Activated CD4-positive, alpha-beta T cell treated with anti-CD3 and anti-CD28 coated beads for 36 hours (primary cell): ENCODE measurements around the gene ILK. TPM values are rescaled to one million over a fixed set of nuclear protein-coding genes. Genes with fewer than 3 reads are reported as not detected.

ENCODE experiments used
- ATAC-seq: fragments of 200-7000 bp; cut with Tn5 transposase; one replicate; pipeline ENCODE4 v1.10.0; 2021; ENCODE audit warnings: mild to moderate bottlenecking, moderate library complexity
- CTCF ChIA-PET: fragments of 350-600 bp; sonication (Branson Sonifier 250); formaldehyde crosslinking; loops from one replicate; lab custom pipeline; 2021; ENCODE audit warnings: antibody characterized with exemption; lab: Charles Lee
- POLR2A ChIA-PET: fragments of 350-600 bp; sonication (Branson Sonifier 250); formaldehyde crosslinking; loops from one replicate; lab custom pipeline; 2021; ENCODE audit warnings: antibody characterized with exemption, inconsistent platforms; lab: Charles Lee
- DNase-seq: peaks from one replicate; pipeline ENCODE4 v3.0.0-alpha.2; 2020
- H3K27ac Mint-ChIP-seq: one replicate; pipeline ENCODE4 v1.8.0; 2021; ENCODE audit warnings: mixed read lengths
- H3K27me3 Mint-ChIP-seq: one replicate; pipeline ENCODE4 v1.8.0; 2021; ENCODE audit warnings: mixed read lengths
- H3K36me3 Mint-ChIP-seq: one replicate; pipeline ENCODE4 v1.8.0; 2021; ENCODE audit warnings: low read depth, mixed read lengths
- H3K4me1 Mint-ChIP-seq: one replicate; pipeline ENCODE4 v1.8.0; 2021; ENCODE audit warnings: mixed read lengths
- H3K4me3 Mint-ChIP-seq: one replicate; pipeline ENCODE4 v1.8.0; 2021; ENCODE audit warnings: mild to moderate bottlenecking, moderate library complexity, mixed read lengths
- H3K9me3 Mint-ChIP-seq: one replicate; pipeline ENCODE4 v1.8.0; 2021; ENCODE audit warnings: low read depth, mixed read lengths
- intact Hi-C, 2 experiments: fragments of 100-400 bp; cut with DNase I in 1 of 2; cut with micrococcal nuclease in 1 of 2; formaldehyde crosslinking; loops; one replicate each; pipeline versions ENCODE4 v1.14.2 to v1.15.1; 2022 to 2024; cut with DNase I, micrococcal nuclease
- total RNA-seq, 2 experiments: library from RNA; stranded (reverse); gene quantifications; one replicate each; pipeline ENCODE4 v1.2.3, GENCODE V29; 2021

Gene ILK
- total RNA-seq, 2 experiments from 2014 or later: 85.6 to 89.0 TPM

DNA sequence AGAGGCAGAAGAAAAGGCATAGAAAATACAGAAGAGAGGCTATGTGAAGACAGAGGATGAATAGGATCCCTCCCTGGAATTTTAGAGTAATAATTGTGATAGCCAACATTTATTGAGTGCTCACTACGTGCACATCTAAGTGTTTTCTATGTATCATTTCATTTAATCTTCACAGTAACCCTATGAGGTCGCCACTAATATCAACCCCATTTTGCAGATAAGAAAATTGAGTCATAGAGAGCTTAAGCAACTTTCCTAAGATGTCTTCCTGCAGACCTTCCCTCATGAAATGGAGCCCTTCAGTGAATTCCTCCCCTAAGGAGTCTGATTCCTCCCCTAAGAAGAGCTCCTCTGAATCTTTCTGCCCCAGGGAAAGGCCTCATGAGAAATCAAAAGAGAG lies 38.2 kb upstream of the ILK start:
- ATAC-seq: no peak
- no peak overlapping the region for H3K4me3 Mint-ChIP-seq
- H3K4me1 Mint-ChIP-seq: no peaks in the 10 kb centered on the region
- H3K36me3 Mint-ChIP-seq: peaks cover 11% of the 10 kb centered on the region
- H3K27me3 Mint-ChIP-seq: no peaks in the 10 kb centered on the region
- no peak overlapping the region for H3K27ac Mint-ChIP-seq
- H3K9me3 Mint-ChIP-seq: no peaks in the 10 kb centered on the region
- DNase-seq: no peak
- POLR2A ChIA-PET: no interaction called here
- intact Hi-C loops: no loop called here
- CTCF ChIA-PET: interaction anchor here (0.7 kb wide), 1 partner anchor 187 kb away, joined by 3 read pairs; no protein-coding TSS in a partner anchor

DNA sequence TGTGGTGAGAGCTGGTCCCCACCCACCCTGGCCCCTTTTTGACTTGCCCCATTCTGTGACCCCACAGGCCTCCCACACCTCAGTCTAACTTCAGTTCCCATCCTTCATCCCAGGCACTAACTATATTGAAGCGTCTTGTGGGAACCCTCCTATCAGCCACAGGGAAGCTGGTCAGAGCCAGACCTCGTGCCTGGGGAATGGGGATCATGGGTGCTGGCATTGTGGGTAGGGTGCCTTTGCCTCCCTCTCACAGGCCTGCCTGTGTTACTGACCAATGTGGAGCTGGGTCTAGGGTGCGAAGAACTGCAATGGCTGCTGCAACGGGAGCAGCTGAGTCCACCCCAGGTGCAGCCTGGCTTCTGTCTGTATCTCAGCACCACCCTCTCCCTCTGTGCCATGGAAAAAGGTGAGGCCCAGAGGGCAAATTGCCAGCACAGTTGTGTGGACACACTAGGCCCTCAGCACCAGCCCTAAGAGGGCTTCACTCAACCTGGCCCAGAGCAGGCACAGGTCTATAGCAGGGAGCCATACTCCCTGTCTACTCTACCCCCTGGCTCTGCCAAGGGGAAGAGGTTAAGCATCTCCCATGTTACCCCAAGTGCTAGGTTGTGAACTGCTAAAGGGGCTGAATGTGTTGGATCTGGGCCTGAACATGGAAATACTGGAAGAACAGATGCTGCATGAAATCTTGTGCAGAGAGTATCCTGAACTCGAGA lies 37.4 kb upstream of the ILK start:
- ChIA-PET CTCF (interaction anchor here (0.7 kb wide), 1 partner anchor 187 kb away, joined by 3 read pairs; no protein-coding TSS in a partner anchor), POLR2A (no interaction called here)
- no peak overlapping the region for H3K27ac Mint-ChIP-seq
- H3K27me3 Mint-ChIP-seq: no peaks in the 10 kb centered on the region
- H3K4me1 Mint-ChIP-seq: no peaks in the 10 kb centered on the region
- H3K4me3 Mint-ChIP-seq: no peak overlapping the region
- no peaks in the 10 kb centered on the region for H3K9me3 Mint-ChIP-seq
- peaks cover 11% of the 10 kb centered on the region for H3K36me3 Mint-ChIP-seq
- ATAC-seq (no peak), DNase-seq (no peak)
- intact Hi-C loops: no loop called here

DNA sequence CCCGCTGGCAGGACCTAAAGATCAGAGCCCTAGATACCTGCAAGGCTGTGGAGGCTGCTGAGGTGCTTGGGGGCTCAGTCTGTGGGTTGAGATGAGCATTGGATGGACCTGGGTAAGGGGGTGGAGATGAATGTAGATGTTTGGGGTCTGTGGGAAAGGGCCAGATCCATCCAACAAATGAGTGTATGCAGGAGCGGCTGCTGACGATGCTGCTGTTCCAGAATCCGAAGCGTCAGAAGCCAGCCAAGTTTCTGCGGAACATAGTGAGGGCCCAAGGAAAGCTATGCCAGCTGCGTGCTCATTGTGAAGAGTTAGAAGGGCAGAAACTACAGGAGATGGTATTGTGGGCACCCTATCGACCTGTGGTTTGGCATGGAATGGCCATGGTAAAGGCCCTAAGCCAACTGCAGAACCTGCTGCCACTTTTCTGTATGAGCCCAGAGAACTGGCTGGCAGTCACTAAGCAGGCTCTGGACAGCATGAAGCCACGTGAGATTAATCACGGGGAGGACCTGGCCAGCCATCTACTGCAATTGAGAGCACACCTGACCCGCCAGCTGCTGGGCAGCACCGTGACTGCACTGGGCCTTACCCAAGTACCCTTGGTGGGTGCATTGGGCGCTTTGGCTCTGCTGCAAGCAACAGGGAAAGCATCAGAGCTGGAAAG lies 36.7 kb upstream of the ILK start:
- Mint-ChIP-seq H3K27me3 (no peaks in the 10 kb centered on the region), H3K4me1 (peaks cover under 1% of the 10 kb centered on the region), H3K27ac (no peak overlapping the region), H3K9me3 (no peaks in the 10 kb centered on the region), H3K36me3 (peaks cover 13% of the 10 kb centered on the region), H3K4me3 (no peak overlapping the region)
- ChIA-PET CTCF (no interaction called here), POLR2A (no interaction called here)
- intact Hi-C loops: no loop called here
- ATAC-seq (no peak), DNase-seq (no peak)

DNA sequence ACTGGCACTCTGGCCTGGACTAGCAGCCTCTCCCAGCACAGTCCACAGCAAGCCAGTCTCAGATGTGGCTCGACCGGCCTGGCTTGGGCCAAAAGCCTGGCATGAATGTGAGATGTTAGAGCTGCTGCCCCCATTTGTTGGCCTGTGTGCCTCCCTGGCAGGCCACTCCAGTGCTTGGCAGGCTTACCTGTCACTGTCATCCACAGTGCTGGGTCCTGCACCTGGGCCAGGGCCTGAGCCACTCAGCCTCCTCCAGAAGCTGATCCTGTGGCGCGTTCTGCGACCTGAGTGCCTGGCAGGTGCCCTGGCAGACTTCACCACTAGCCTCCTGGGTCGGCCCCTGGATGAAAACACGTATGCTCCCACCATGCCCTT lies 36.2 kb upstream of the ILK start:
- CTCF ChIA-PET: interaction anchor here (0.9 to 1.0 kb wide), 2 partner anchors 188 to 213 kb away, joined by 3 read pairs; no protein-coding TSS in a partner anchor

DNA sequence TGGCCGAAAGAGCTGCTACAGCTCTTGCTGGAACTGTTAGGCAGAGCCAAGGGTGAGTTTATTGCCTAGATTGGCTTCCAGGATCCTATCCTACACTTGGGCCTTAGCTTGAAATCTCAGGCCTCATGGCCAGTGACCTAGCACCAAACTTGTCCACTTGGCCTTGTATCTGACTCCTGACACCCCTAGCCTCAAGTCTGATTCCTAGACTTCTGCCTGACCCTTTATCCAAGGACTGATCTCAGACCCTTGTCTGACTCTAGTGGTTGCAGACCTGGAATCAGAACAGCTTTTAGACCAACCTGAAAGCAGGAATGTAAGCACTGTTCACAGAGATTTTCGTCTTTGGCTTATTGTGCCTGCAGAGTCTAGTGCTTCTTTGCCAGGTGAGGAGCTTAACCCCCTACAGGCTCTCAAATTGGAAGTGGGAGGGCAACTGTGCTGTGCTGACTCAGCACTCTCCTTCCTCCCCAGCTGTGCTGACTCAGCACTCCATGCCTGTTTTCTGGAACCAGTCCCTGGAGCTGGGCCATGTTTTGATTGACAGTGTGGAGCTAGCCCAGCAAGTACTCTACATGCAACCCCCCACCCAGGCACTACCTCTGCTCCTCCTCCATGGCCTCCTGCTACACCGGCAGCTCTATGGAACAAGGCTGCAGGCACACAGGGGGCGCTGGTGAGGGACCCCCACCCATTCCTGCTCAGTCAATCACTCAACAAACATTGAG lies 35.2 kb upstream of the ILK start:
- Mint-ChIP-seq H3K4me3 (no peak overlapping the region), H3K27ac (no peak overlapping the region), H3K4me1 (peaks cover 2% of the 10 kb centered on the region), H3K9me3 (no peaks in the 10 kb centered on the region), H3K36me3 (peaks cover 14% of the 10 kb centered on the region), H3K27me3 (no peaks in the 10 kb centered on the region)
- POLR2A ChIA-PET: no interaction called here
- intact Hi-C loops: no loop called here
- ATAC-seq (no peak), DNase-seq (no peak)
- CTCF ChIA-PET: interaction anchor here (0.6 to 1.0 kb wide), 3 partner anchors 189 to 454 kb away, joined by 3 read pairs; no protein-coding TSS in a partner anchor

More for the DNA sequence above, 36.2 kb upstream of the ILK start:
- Mint-ChIP-seq H3K9me3 (no peaks in the 10 kb centered on the region), H3K27ac (no peak overlapping the region), H3K36me3 (peaks cover 15% of the 10 kb centered on the region), H3K4me3 (no peak overlapping the region), H3K4me1 (peaks cover 2% of the 10 kb centered on the region), H3K27me3 (no peaks in the 10 kb centered on the region)
- DNase-seq (no peak), ATAC-seq (no peak)
- POLR2A ChIA-PET: no interaction called here
- intact Hi-C loops: no loop called here

DNA sequence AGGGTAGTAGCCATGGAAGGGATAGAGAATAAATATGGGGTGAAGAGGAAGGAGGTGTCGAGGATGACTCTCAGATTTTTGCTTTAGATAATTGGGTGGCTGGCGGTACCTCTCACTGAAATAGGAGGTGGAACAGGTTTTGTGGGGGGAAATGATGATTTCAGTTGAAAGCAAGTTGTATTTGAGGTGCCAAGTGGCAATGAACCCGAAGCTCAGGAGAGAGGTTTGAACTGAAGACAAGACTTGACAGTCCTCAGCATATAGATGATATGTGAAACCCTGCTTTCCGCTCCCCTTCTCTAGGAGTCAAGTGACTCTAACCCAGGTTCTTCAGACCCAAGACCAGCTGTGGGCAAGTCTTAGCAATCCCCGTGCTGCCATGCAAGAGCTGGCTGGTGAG lies 33.9 kb upstream of the ILK start:
- ChIA-PET CTCF (interaction anchor here (1.1 to 1.4 kb wide), 2 partner anchors 126 to 137 kb away, joined by 3 to 4 read pairs; no protein-coding TSS in a partner anchor), POLR2A (no interaction called here)
- no peak overlapping the region for H3K4me3 Mint-ChIP-seq
- no peak overlapping the region for H3K27ac Mint-ChIP-seq
- DNase-seq (no peak), ATAC-seq (no peak)
- no peaks in the 10 kb centered on the region for H3K27me3 Mint-ChIP-seq
- intact Hi-C loops: no loop called here
- H3K36me3 Mint-ChIP-seq: peaks cover 17% of the 10 kb centered on the region
- H3K4me1 Mint-ChIP-seq: peaks cover 2% of the 10 kb centered on the region
- H3K9me3 Mint-ChIP-seq: no peaks in the 10 kb centered on the region

DNA sequence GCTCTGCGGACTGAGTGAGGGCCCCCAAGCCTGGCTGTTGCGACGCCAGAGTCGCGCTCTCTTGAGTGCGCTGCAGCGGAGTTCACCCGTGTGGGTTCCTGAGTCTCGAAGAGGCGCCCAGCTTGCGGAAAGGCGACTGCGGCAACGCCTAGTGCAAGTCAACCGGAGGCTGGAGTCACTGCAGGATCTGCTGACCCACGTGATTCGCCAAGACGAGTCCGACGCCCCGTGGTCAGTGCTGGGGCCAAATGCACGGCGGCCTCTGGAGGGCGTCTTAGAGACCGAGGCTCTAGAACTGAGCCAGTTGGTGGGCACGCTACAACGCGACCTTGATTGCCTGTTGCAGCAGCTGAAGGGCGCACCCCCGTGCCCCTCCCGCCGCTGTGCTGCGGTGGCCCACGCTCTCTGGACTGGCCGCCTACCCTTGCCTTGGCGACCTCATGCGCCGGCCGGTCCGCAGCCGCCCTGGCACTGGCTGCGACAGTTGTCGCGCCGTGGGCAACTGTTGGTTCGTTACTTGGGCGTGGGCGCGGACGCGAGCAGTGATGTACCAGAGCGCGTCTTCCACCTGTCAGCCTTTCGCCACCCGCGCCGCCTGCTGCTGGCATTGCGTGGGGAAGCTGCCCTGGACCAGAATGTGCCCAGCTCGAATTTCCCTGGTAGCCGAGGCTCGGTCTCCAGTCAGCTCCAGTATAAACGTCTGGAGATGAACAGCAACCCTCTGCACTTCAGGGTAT lies 32.7 kb upstream of the ILK start:
- H3K4me1 Mint-ChIP-seq: peaks cover 7% of the 10 kb centered on the region
- ChIA-PET CTCF (interaction anchor here (0.6 to 1.4 kb wide), 3 partner anchors 135 to 208 kb away, joined by 3 read pairs; no protein-coding TSS in a partner anchor), POLR2A (no interaction called here)
- no peak for DNase-seq
- no peaks in the 10 kb centered on the region for H3K9me3 Mint-ChIP-seq
- no peaks in the 10 kb centered on the region for H3K27me3 Mint-ChIP-seq
- H3K4me3 Mint-ChIP-seq: no peak overlapping the region
- no peak overlapping the region for H3K27ac Mint-ChIP-seq
- H3K36me3 Mint-ChIP-seq: peaks cover 16% of the 10 kb centered on the region
- intact Hi-C loops: no loop called here
- ATAC-seq: no peak

DNA sequence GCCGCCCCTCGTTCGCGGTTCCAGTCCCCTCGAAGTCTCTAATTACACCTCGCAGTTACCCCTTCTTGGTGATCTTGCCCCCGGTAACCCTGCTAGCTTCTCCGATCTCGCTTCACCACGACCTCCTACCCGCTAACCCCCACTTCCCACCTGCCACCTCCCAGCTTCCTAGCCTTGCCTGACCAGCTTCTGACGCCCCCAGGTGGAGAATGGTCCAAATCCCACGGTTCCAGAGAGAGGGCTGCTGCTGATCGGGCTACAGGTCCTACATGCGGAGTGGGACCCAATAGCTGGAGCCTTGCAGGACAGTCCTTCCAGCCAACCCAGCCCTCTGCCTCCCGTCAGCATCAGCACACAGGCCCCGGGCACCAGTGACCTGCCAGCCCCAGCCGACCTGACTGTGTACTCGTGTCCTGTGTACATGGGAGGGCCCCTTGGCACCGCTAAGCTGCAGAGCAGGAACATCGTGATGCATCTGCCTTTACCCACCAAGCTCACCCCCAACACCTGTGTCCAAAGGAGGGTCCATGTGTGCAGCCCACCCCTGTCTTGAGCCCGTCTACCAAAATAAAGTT lies 32.1 kb upstream of the ILK start:
- no peaks in the 10 kb centered on the region for H3K9me3 Mint-ChIP-seq
- ChIA-PET CTCF (no interaction called here), POLR2A (no interaction called here)
- H3K36me3 Mint-ChIP-seq: peaks cover 16% of the 10 kb centered on the region
- no peak overlapping the region for H3K4me3 Mint-ChIP-seq
- no peaks in the 10 kb centered on the region for H3K27me3 Mint-ChIP-seq
- ATAC-seq: no peak
- H3K4me1 Mint-ChIP-seq: peaks cover 7% of the 10 kb centered on the region
- intact Hi-C loops: no loop called here
- H3K27ac Mint-ChIP-seq: no peak overlapping the region
- no peak for DNase-seq

DNA sequence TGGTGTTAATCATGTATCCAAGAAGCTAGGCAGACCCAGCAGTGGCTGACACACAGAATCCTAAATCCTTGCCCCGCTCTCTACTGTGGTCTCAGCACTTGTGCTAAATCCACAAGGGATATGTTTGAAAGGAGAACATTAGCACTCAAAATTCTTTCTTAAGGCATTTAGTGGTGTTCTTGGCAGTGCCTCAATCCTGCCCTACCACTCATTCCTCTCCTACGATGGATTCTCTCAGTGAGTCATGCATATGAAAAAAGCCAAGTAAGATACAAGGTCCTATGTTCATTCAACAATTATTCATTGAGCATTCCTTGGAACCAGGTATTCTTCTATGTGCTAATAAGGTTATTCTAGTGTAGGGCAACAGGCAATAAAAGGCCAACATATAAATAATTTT lies 31.4 kb upstream of the ILK start:
- peaks cover 7% of the 10 kb centered on the region for H3K4me1 Mint-ChIP-seq
- intact Hi-C loops: no loop called here
- ATAC-seq (no peak), DNase-seq (no peak)
- H3K36me3 Mint-ChIP-seq: peaks cover 16% of the 10 kb centered on the region
- H3K4me3 Mint-ChIP-seq: no peak overlapping the region
- no peaks in the 10 kb centered on the region for H3K9me3 Mint-ChIP-seq
- H3K27ac Mint-ChIP-seq: no peak overlapping the region
- H3K27me3 Mint-ChIP-seq: no peaks in the 10 kb centered on the region
- ChIA-PET CTCF (no interaction called here), POLR2A (no interaction called here)

DNA sequence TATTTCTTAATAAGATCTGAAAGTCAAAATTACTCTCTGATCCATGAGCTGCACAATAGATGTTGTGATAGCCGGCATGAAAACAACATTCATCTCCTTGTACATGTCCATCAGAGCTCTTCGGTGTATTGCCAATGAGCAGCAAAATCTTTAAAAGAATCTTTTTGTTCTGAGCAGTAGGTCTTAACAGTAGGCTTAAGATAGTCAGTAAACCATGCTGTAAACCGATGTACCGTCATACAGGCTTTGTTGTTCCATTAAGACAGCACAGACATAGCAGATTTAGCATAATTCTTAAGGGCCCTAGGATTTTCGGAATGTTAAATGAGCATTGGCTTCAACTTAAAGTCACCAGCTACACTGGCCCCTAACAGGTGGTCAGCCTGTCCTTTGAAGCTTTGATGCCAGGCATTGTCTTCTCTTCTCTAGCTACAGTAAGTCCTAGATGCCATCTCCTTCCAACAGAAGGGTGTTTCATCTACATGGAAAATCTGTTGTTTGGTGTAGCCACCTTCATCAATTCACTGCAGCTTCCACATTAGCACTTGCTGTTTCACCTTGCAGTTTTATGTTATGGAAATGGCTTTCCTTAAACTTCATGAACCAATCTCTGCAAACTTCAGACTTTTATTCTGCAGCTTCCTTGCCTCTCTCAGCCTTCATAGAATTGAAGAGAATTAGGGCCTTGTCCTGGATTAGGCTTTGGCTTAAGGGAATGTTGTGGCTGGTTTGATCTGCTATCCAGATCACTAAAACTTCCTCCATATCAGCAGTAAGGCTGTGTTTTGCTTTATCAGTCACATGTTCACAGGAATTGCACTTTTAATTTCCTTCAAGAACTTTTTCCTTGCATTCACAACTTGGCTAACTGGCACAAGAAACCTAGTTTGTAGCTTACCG lies 28.5 kb upstream of the ILK start:
- Mint-ChIP-seq H3K27me3 (no peaks in the 10 kb centered on the region), H3K36me3 (peaks cover 12% of the 10 kb centered on the region), H3K9me3 (no peaks in the 10 kb centered on the region), H3K4me1 (peaks cover 7% of the 10 kb centered on the region), H3K27ac (no peak overlapping the region), H3K4me3 (no peak overlapping the region)
- ChIA-PET CTCF (interaction anchor here (0.7 to 1.1 kb wide), 2 partner anchors 12 to 111 kb away, joined by 3 read pairs; no protein-coding TSS in a partner anchor), POLR2A (no interaction called here)
- no peak for ATAC-seq
- intact Hi-C loops: no loop called here
- DNase-seq: no peak
